ENCODE results near the gene DRGX.

Gene DRGX

DNA sequence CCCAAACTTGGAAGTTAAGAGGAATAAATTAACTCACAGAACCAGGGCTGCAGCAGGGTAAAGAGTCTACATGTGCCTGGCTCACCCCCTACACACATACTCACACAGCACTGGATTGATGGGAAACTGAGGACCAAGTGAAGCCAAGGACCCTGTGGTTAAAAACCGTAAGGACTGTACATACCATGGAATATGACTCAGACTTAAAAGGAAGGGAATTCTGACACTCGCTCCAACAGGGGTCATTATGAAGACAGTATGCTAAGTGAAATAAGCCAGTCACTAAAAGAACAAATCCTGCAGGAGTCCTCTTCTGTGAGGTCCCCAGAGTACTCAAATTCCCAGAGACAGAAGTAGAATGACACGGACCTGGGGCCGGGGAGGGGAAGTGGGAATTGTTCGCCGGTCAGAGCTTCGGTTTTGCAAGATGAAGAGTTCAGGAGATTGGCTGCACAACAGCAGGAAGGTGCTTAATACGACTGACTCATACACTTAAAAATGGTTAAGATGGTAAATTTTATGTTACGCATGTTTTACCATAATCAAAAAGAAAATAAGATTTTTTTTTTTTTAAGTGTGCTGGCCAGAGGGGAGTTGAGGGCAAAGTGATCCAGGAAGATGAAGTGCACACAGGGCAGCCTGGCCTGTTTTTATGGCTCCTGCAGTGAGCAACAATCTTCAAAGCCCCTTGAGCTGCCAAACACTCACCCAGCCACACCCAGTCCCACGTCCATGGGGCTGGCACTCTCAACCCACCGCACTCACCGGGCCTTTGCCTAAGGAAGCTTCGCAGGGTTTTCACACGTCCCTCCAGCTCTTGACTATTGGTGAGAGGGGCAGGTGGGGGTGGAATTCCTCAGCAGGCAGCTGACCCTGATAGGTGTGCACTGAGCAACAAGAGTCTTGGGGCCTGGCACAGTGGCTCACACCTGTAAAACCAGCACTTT is 26.4 kb downstream of the DRGX start:
- TF ChIP-seq, protein P1, sequence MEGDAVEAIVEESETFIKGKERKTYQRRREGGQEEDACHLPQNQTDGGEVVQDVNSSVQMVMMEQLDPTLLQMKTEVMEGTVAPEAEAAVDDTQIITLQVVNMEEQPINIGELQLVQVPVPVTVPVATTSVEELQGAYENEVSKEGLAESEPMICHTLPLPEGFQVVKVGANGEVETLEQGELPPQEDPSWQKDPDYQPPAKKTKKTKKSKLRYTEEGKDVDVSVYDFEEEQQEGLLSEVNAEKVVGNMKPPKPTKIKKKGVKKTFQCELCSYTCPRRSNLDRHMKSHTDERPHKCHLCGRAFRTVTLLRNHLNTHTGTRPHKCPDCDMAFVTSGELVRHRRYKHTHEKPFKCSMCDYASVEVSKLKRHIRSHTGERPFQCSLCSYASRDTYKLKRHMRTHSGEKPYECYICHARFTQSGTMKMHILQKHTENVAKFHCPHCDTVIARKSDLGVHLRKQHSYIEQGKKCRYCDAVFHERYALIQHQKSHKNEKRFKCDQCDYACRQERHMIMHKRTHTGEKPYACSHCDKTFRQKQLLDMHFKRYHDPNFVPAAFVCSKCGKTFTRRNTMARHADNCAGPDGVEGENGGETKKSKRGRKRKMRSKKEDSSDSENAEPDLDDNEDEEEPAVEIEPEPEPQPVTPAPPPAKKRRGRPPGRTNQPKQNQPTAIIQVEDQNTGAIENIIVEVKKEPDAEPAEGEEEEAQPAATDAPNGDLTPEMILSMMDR (IDR thresholded peaks at IDR 0.05; ENCODE audit: low read length, missing control alignments) = no peak
- no peak overlapping the region for H3K4me3 ChIP-seq (replicated peaks; ENCODE audit: low read depth, low read length)
- no peak for DNase-seq (ENCODE audit: low read depth)

DNA sequence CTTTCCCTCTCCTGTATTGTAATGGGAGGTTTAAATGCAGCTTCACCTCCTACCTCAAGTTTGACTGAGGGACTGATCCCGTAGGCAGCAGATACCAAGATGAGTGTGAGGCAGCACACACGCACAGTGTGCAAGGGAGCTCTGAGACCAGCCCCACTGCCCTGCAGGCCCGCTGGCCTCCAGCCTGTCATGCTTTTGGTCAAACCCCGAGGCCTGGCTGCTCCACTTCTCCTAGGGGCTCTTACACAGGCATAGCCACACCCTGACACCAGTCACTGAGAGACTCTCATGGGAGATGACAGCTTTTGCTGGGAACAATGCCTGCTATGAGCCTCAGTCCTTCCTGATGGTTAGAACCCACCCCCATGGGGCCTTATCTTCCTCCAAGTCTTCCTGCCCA is 27.6 kb downstream of the DRGX start:
- DNase-seq (ENCODE audit: low read depth) = no peak

DNA sequence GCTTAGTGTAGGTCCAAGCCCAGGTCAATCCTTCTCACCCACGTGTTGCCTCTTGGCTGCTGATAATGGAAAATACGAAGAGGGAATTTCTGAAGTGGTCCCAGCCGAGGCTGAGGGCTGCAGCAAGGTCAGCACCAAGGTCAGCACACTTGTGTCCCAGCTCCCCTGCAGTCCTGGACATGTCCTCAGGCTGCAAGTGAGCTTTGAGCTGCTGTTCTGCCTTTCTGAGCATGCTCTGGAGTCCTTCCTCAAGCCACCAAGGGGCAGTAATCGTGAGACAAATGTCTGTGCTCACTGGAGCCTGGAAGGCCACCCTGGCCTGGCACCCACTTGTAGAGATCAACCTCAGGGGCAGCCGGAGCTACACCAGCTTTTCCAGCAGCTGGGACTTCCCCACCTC is 28.3 kb downstream of the DRGX start:
- TF ChIP-seq, protein P1 (IDR thresholded peaks at IDR 0.05; ENCODE audit: low read length, missing control alignments) = no peak
- no peak for DNase-seq (ENCODE audit: low read depth)
- H3K4me3 ChIP-seq (replicated peaks; ENCODE audit: low read depth, low read length) = no peak overlapping the region

More for the DNA sequence above, 27.6 kb downstream of the DRGX start:
- TF ChIP-seq, protein P1 (IDR thresholded peaks at IDR 0.05; ENCODE audit: low read length, missing control alignments) = no peak
- no peak overlapping the region for H3K4me3 ChIP-seq (replicated peaks; ENCODE audit: low read depth, low read length)

DNA sequence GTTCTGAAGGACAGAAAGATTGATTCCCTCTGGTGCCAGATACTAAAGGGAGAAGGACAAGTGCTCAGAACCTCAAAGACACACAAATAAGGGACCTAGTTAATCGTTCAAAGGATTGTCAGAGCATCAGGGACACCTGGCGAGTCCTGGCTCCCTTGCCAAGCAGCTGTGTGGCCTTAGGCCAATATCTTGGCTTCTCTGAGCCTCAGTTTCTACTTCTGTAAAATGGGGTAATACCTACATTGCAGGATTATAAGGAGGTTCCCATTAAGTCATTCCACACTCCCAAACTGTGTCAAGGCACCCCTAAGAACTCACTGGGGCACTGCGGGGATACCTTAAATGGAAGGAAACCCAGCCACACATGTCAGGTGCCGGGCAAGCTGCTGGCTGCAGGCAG is 29.4 kb downstream of the DRGX start:
- no peak for DNase-seq (ENCODE audit: low read depth)

DNA sequence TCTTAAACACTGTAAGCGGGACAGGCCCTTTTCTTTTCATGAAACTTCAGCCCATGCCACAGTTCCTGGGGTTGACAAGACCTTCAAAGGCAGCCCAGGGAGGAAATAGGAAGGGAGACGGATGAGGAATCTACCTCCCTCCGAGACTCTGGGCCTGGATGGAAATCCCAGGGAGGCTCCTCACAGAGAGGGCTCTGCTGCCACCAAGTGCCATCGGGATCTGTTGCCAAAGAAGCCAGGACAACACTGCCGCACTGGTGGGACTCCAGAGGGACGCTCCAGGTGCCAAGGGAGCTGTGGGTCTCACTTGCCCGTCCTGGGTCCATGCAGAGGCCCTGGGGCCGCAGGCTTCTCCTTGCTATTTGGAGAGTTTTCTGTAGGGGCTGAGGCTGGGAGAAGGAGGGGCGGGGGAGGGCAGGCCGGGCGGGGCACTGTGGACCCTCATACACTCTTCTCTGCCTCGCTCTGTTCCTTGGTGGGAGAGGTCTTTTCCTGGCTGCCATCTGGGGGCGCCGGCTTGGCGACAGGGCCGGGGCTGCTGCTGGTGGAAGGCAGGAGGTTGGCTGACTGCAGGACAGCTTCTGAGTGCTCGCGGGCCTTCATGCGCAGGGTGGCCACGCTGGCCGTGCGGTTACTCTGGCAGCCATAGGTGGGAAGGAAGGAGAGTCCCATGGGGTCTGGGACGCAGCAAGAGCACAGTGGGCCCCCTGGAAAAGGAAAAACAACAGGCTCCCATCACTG is 30.0 kb downstream of the DRGX start:
- TF ChIP-seq, protein P1 (IDR thresholded peaks at IDR 0.05; ENCODE audit: low read length, missing control alignments) = no peak
- no peak overlapping the region for H3K4me3 ChIP-seq (replicated peaks; ENCODE audit: low read depth, low read length)

More for the DNA sequence above, 29.4 kb downstream of the DRGX start:
- H3K4me3 ChIP-seq (replicated peaks; ENCODE audit: low read depth, low read length) = no peak overlapping the region
- TF ChIP-seq, protein P1 (IDR thresholded peaks at IDR 0.05; ENCODE audit: low read length, missing control alignments) = no peak

DNA sequence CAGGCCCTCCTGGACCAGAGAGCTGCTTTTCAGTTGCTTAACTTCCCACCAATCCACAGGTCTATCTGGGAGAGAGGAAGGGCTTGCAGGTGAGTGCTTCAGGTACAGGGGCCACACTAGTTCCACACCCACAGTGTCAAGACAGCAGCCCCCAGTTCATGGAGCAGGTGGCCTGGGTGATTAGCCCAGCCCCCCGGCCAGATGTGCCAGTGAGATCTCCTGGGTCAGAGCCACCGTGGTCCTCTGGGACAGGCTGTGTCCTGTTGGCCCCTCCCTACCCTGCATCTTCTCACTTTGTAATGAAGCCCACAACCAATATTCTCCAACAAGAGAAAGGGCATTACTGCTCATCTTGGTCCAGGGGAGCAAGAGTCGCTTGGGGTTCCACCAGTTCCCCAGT is 30.6 kb downstream of the DRGX start:
- no peak overlapping the region for H3K4me3 ChIP-seq (replicated peaks; ENCODE audit: low read depth, low read length)
- DNase-seq (ENCODE audit: low read depth) = no peak
- TF ChIP-seq, protein P1 (IDR thresholded peaks at IDR 0.05; ENCODE audit: low read length, missing control alignments) = no peak

More for the DNA sequence above, 30.0 kb downstream of the DRGX start:
- DNase-seq (ENCODE audit: low read depth) = no peak
